Non-pigmented ciliary epithelial cell (primary cell): ENCODE measurements around the gene FBXO48.

Source experiments
- DNase-seq: peaks from one replicate; pipeline ENCODE4 v3.0.0-alpha.2; 2010; ENCODE audit warnings: low read depth

The FBXO48 gene

GRCh38 chr2:68435615-68436014 lies 31.5 kb downstream of the FBXO48 start:
- DNase-seq, result peak; percentile 27

- no peak for DNase-seq
Observed at GRCh38 chr2:68434981-68435380, 32.1 kb downstream of the FBXO48 start.

- DNase-seq, result no peak
Observed at GRCh38 chr2:68432696-68433658, 34.1 kb downstream of the FBXO48 start.

- no peak for DNase-seq
Observed at GRCh38 chr2:68431316-68431972, 35.6 kb downstream of the FBXO48 start.

- no peak for DNase-seq
Observed at GRCh38 chr2:68429311-68429826, 37.7 kb downstream of the FBXO48 start.

- no peak for DNase-seq
Observed at GRCh38 chr2:68428746-68429145, 38.3 kb downstream of the FBXO48 start.

GRCh38 chr2:68428126-68428525 lies 39.0 kb downstream of the FBXO48 start:
- DNase-seq, result no peak

- peak; percentile 34 for DNase-seq
Observed at GRCh38 chr2:68426848-68427579, 40.1 kb downstream of the FBXO48 start.

GRCh38 chr2:68426446-68426845 lies 40.6 kb downstream of the FBXO48 start:
- no peak for DNase-seq

GRCh38 chr2:68425503-68425902 lies 41.6 kb downstream of the FBXO48 start:
- DNase-seq, result no peak

GRCh38 chr2:68423966-68424650 lies 43.0 kb downstream of the FBXO48 start:
- no peak for DNase-seq

GRCh38 chr2:68420254-68420910 lies 46.7 kb downstream of the FBXO48 start:
- DNase-seq, result no peak

GRCh38 chr2:68418855-68419254 lies 48.2 kb downstream of the FBXO48 start:
- no peak for DNase-seq

GRCh38 chr2:68418419-68418818 lies 48.7 kb downstream of the FBXO48 start:
- DNase-seq, result no peak

- no peak for DNase-seq
Observed at GRCh38 chr2:68417926-68418325, 49.2 kb downstream of the FBXO48 start.

GRCh38 chr2:68416081-68416675 lies 50.9 kb downstream of the FBXO48 start:
- no peak for DNase-seq

GRCh38 chr2:68415521-68415920 lies 51.6 kb downstream of the FBXO48 start:
- DNase-seq, result no peak

- DNase-seq, result no peak
Observed at GRCh38 chr2:68414876-68415275, 52.2 kb downstream of the FBXO48 start.

- DNase-seq, result no peak
Observed at GRCh38 chr2:68414452-68414851, 52.6 kb downstream of the FBXO48 start.

GRCh38 chr2:68413466-68413865 lies 53.6 kb downstream of the FBXO48 start:
- no peak for DNase-seq
